GM21526 (cell line): ENCODE data around the gene TMTC1.

Experiments used
- ATAC-seq: cut with Tn5 transposase; IDR thresholded peaks from one replicate; pipeline ENCODE4 v1.9.1; 2021; ENCODE audit warnings: moderate library complexity; ENCODE audit not compliant: unreplicated experiment, low FRiP score

The TMTC1 gene

GRCh38 chr12:29497588-29497987 is 286.2 kb downstream of the TMTC1 start, which contains the start of gene OVCH1:
Gene OVCH1 (minus strand): TSS chr12:29497686. CDS start chr12:29497686, 0 bp downstream.
- no peak for ATAC-seq

GRCh38 chr12:29492891-29493290 is 290.9 kb downstream of the TMTC1 start:
- no peak for ATAC-seq

GRCh38 chr12:29486972-29487371 is 296.8 kb downstream of the TMTC1 start:
- no peak for ATAC-seq

GRCh38 chr12:29463198-29463597 is 320.5 kb downstream of the TMTC1 start:
- no peak for ATAC-seq

- no peak for ATAC-seq
Observed at GRCh38 chr12:29460082-29460481, 323.7 kb downstream of the TMTC1 start.

GRCh38 chr12:29455087-29455486 is 328.7 kb downstream of the TMTC1 start:
- no peak for ATAC-seq

- ATAC-seq = no peak
Observed at GRCh38 chr12:29451888-29452287, 331.9 kb downstream of the TMTC1 start.
